Gastroesophageal sphincter (tissue), 4 donors: ENCODE results near the gene LGALS9. TPM values are rescaled to one million over a fixed set of nuclear protein-coding genes. Genes with fewer than 3 reads are reported as not detected.

ENCODE experiments used
- ATAC-seq: fragments of 150-250 bp; one replicate; pipeline ENCODE4 v1.9.1; 2016; ENCODE audit warnings: mild to moderate bottlenecking, moderate library complexity
- H3K27ac ChIP-seq, 4 donors: fragments of 200-600 bp; sonication (generic) in 3 of 4; 1 replicate in 3 of 4; 2 replicates in 1 of 4; pipeline ENCODE4 v1.5.1; 2016 to 2019
- H3K27me3 ChIP-seq: fragments of 200-600 bp; sonication (generic); one replicate; pipeline ENCODE4 v1.5.1; 2019
- H3K36me3 ChIP-seq, 2 donors: fragments of 200-600 bp; sonication (generic); one replicate each; pipeline ENCODE4 v1.5.1; 2019; ENCODE audit warnings: control low read depth in 1 of 2
- H3K4me1 ChIP-seq, 3 donors: fragments of 200-600 bp; sonication (generic); 1 replicate in 2 of 3; 2 replicates in 1 of 3; pipeline ENCODE4 v1.5.1; 2016 to 2019; ENCODE audit warnings: control low read depth in 2 of 3
- H3K4me3 ChIP-seq, 2 donors: fragments of 200-600 bp; sonication (generic); one replicate each; pipeline ENCODE4 v1.5.1; 2019; ENCODE audit warnings: mild to moderate bottlenecking in 1 of 2, moderate library complexity in 1 of 2
- H3K9me3 ChIP-seq, 3 donors: fragments of 200-600 bp; sonication (generic); one replicate each; pipeline ENCODE4 v1.5.1; 2017 to 2019; ENCODE audit warnings: control low read depth in 2 of 3
- CTCF ChIP-seq, 4 experiments: fragments of 200-600 bp in 2 of 4; fragments of 450-650 bp in 2 of 4; sonication (generic) in 1 of 4; IDR thresholded peaks; one replicate each; pipeline ENCODE4 v1.5.1; 2017 to 2019; ENCODE audit warnings: antibody characterized with exemption in 4 of 4, mild to moderate bottlenecking in 2 of 4, moderate library complexity in 2 of 4
- EP300 ChIP-seq: sonication (generic); formaldehyde crosslinking; IDR thresholded peaks from one replicate; pipeline ENCODE4 v1.6.1; 2017; ENCODE audit warnings: antibody characterized with exemption, mild to moderate bottlenecking
- POLR2A ChIP-seq, 2 donors: fragments of 450-650 bp; IDR thresholded peaks; one replicate each; pipeline ENCODE4 v1.6.1; 2017; ENCODE audit warnings: antibody characterized with exemption in 2 of 2, mild to moderate bottlenecking in 2 of 2, moderate library complexity in 1 of 2
- POLR2AphosphoS5 ChIP-seq: sonication (generic); formaldehyde crosslinking; IDR thresholded peaks from one replicate; pipeline ENCODE4 v1.6.1; 2017; ENCODE audit warnings: antibody characterized with exemption
- WGBS, 2 donors: methylation state at CpG; one replicate each; pipeline ENCODE4 v1.1.5; 2018; ENCODE audit warnings: low coverage in 1 of 2; 5-methylcytosine and 5-hydroxymethylcytosine counted together
- total RNA-seq, 4 donors: library from RNA; depleted of rRNA; stranded (reverse); fragments of >200 nt; gene quantifications; one replicate each; pipeline ENCODE4 v1.1.0, GENCODE V29; 2016

Gene LGALS9
- total RNA-seq, 4 donors from 2014 or later, result 8.7 to 62.0 (median 27.2) TPM

GRCh38 chr17:27601069-27601974 is 29.7 kb upstream of the LGALS9 start:
- Histone ChIP-seq H3K4me3 (no peak overlapping the region), H3K27me3 (no peaks in the 10 kb centered on the region), H3K9me3 (no peaks in the 10 kb centered on the region), H3K27ac (no peak overlapping the region), H3K36me3 (peaks cover 0 to 64% of the 10 kb centered on the region in 2 donors), H3K4me1 (peaks cover 0 to 18% (median 3%) of the 10 kb centered on the region in 3 donors)
- ATAC-seq, result peak; percentile 57
- WGBS, 2 donors, result 68 to 69% methylated on average over 6 to 9 of the region's 11 CpGs
- TF ChIP-seq POLR2A (IDR thresholded peaks at IDR 0.05) (no peak), CTCF (IDR thresholded peaks at IDR 0.05) (peak; percentile 92 to 95 (median 93))

GRCh38 chr17:27601975-27602302 is 29.0 kb upstream of the LGALS9 start:
- Histone ChIP-seq H3K4me1 (peaks cover 0 to 18% (median 3%) of the 10 kb centered on the region in 3 donors), H3K36me3 (peaks cover 0 to 65% of the 10 kb centered on the region in 2 donors), H3K4me3 (no peak overlapping the region), H3K9me3 (no peaks in the 10 kb centered on the region), H3K27me3 (no peaks in the 10 kb centered on the region), H3K27ac (no peak overlapping the region)
- no CpG with 5 or more reads among the region's 2 CpGs for WGBS, 2 donors
- no peak for ATAC-seq
- TF ChIP-seq POLR2AphosphoS5, result no peak
- TF ChIP-seq POLR2A (IDR thresholded peaks at IDR 0.05), result no peak
- no peak for TF ChIP-seq EP300
- no peak for TF ChIP-seq CTCF (IDR thresholded peaks at IDR 0.05)

GRCh38 chr17:27602721-27603420 is 28.1 kb upstream of the LGALS9 start:
- no peak for ATAC-seq
- TF ChIP-seq EP300, result no peak
- TF ChIP-seq CTCF (IDR thresholded peaks at IDR 0.05), result peak; percentile 80 to 97 (median 94)
- no peak for TF ChIP-seq POLR2A (IDR thresholded peaks at IDR 0.05)
- Histone ChIP-seq H3K27me3 (no peaks in the 10 kb centered on the region), H3K36me3 (peaks cover 0 to 65% of the 10 kb centered on the region in 2 donors), H3K4me3 (no peak overlapping the region), H3K9me3 (no peaks in the 10 kb centered on the region), H3K4me1 (peaks cover 0 to 18% (median 3%) of the 10 kb centered on the region in 3 donors), H3K27ac (no peak overlapping the region)
- WGBS, 2 donors, result 33% methylated on average over 6 of the region's 15 CpGs; no CpG with 5 or more reads in 1 of the 2 donors

GRCh38 chr17:27603421-27603770 is 27.6 kb upstream of the LGALS9 start:
- WGBS, 2 donors, result 100% methylated on average over 1 of the region's 2 CpGs; no CpG with 5 or more reads in 1 of the 2 donors
- H3K27ac ChIP-seq, result no peak overlapping the region
- H3K27me3 ChIP-seq, result no peaks in the 10 kb centered on the region
- TF ChIP-seq POLR2AphosphoS5 (no peak), POLR2A (IDR thresholded peaks at IDR 0.05) (no peak), CTCF (IDR thresholded peaks at IDR 0.05) (no peak), EP300 (no peak)
- H3K4me3 ChIP-seq, result no peak overlapping the region
- H3K4me1 ChIP-seq, result peaks cover 0 to 18% (median 3%) of the 10 kb centered on the region in 3 donors
- ATAC-seq, result no peak
- H3K36me3 ChIP-seq, result peaks cover 0 to 64% of the 10 kb centered on the region in 2 donors
- no peaks in the 10 kb centered on the region for H3K9me3 ChIP-seq
